GM12872 (cell line): ENCODE data around the gene NTM.

Experiments used
- TF ChIP-seq, protein P1 (sequence below): IDR thresholded peaks from 3 replicates; pipeline ENCODE4 v1.5.1; 2011; ENCODE audit warnings: low read depth, mild to moderate bottlenecking, low read length, moderate library complexity; ENCODE audit not compliant: insufficient read depth

NTM gene

DNA sequence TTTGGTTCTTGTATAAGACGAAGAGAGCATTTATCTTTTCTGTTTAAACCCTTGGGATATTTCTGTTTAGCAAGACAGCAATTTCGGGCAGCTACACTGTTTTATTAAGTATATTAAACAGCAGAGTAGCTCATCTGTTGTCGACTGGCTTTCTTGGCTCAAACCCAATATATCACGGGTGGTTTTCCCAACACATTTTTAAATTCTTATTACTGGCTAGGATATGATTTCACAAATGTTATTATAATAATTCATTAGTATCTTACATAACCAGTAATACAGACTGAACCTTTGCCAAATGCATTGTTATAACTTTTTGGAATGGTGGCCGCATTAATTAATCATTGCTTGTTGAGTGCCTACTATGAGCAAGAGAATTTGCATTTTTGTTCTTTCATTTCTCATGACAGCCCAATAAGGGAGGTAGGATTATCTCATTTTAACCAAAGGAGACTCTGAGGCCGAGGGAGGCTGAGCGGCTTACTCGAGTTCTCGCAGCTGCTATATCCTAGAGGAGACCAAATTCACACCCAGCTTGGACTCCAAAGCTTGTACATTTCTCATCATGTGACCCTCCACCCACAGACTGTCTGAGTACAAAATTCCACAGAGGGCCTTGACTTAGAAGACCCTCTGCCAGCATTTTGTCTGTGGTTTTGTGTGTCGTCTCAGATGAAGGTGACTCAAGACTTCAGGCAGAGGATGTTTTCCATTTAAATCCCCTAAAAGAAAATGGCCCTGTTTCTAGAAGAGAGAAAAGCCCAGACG lies 304.9 kb downstream of the NTM start:
- TF ChIP-seq, protein P1, sequence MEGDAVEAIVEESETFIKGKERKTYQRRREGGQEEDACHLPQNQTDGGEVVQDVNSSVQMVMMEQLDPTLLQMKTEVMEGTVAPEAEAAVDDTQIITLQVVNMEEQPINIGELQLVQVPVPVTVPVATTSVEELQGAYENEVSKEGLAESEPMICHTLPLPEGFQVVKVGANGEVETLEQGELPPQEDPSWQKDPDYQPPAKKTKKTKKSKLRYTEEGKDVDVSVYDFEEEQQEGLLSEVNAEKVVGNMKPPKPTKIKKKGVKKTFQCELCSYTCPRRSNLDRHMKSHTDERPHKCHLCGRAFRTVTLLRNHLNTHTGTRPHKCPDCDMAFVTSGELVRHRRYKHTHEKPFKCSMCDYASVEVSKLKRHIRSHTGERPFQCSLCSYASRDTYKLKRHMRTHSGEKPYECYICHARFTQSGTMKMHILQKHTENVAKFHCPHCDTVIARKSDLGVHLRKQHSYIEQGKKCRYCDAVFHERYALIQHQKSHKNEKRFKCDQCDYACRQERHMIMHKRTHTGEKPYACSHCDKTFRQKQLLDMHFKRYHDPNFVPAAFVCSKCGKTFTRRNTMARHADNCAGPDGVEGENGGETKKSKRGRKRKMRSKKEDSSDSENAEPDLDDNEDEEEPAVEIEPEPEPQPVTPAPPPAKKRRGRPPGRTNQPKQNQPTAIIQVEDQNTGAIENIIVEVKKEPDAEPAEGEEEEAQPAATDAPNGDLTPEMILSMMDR, result no peak

DNA sequence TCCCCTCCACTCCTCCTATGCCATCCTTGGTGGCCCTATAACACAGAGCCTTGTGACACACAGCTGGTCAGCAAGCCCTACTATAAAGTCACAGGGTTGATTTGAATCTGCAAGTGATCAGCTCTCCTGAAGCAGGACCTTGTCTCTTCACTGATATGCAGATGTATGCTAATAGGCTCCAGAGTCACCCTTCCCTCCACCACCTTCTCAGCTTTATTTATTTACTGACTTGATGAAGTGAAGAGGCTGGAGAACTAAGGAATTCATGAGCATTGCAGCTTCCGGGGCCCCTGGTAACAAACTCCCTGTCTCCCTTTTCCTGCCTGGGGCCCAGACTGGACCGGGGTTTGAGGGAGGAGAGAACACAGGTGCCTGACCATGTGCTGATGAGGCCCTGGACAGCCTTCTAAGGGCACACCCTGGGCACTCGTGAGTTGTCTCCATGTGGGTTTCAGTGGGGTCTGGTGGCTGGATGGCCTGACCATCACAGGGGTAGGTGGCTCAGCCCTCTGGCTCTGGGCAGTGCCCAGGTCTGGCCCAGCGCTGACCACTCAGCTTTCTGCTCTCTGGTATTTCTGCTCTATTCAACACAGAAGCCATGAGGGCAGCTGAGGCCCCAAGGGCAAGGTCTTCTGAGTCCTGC lies 307.5 kb downstream of the NTM start:
- TF ChIP-seq, protein P1, result no peak

DNA sequence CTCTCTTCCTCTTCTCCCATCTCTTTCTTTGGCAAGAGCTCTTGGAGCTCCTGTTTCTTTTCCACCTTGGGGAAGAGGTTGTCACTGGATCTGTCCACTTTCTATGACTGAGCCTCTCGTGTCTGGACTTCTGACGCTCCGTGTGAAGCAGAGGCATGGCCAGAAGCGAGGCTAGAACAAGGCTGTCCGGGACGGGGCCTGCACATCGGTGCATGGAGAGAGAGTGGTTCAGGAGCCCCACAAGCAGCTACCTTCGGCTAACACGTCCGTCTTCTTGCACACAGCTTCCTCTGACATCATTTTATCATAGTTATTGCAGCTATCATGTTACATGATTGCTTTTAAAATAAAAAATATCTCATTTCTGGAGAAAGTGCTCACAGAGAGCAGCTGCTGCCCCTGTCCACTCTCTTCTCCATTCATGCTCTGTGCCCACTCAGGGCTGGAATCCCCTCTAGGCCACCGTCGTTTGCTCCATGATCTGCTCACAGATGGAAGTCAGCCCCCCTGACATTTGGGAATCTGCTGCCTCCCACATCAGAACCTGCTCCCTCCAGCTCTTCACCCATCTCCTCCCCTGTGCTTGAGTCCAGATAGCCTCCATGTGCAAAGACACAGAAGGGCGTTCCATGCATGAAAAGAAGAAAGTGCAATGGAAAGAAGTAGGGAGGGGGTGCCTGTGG lies 308.4 kb downstream of the NTM start:
- TF ChIP-seq, protein P1, result no peak

DNA sequence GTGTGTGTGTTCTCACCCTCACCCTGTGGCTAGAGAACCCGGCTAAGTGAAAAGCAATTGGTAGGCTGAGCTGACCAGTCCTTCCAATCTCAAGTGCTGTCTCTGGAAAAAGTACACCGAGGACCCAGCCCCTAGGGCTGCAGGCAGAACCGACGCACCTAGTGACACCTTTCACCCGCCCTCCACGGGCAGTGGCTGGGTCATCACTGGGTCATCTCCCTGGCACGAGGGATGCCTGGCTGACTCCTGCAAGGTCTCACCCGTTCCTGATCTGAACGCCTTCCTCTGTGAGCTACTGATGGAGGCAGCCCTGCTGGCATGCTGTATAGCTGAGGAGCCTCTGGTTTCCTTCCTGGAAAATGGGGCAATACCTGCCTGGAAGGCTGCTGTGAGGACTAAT lies 311.5 kb downstream of the NTM start:
- TF ChIP-seq, protein P1, result no peak

DNA sequence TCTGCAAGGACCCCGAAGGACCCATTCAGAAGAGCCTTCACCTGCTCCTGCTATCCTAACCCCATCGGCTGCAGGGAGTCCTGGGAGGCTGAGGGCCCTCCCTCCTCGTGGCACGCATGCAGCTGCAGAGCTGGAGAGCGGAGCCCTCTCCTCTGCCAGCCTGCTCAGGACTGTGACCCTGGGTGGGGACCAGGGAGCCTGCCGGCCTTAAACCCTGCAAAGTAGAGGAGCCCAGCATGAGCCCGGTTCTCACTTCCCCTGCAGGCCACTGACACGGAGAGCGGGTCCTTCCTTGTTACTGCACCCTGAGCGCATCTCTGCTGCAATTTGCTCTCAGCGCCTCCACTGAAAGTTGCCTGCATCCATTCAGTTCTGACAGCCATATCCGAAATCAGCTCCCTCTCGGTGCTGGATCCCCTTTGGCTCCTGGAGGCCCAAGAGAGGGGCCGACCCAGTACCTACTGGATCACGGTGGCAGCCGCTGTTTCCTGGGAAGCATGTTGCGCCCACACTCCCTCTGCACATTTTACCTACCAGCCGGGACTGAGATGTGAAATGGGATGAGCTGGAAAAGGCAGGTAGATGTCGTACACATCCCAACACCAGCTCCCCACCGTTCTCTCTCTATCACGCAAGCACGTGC lies 312.1 kb downstream of the NTM start:
- TF ChIP-seq, protein P1, result no peak

DNA sequence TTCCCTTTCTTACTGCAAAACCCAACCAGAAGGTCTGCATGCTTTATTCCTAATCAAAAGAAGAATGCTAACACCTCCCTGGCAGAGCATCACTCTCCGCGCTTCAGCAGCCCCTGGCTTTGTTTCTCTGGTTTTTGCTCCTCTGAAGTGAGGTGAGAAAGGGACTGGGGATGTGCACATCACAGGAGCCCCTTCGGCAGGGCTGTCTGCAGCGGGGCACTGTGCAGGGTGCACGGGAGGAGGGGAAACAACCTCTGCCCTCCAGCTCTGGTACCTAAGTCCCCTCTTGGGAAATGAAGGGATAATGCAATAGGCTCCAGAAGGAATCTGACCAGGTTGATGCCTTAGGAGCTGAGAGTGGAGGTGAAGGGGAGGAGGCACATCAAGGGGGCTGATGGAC lies 312.7 kb downstream of the NTM start:
- TF ChIP-seq, protein P1, result no peak

DNA sequence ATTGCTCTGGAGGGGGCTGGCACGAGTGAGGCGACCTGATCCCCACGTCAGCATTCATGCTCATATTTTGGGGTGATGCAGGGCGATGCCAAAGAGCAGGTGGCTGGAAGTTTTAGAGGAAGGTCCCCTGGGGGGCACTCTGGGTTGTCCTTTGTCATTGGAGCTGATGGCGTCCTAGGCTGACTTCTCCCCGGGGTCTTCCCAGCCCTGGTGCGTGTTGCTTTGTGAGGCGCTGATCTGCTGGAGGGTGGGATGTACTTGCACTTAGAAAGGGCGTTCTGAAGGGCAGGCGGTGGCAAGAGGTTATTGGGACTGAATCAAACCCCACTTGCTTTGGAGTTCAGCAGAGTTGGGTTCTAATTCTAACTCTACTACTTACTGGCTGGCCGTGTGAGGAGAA lies 313.3 kb downstream of the NTM start:
- TF ChIP-seq, protein P1, result no peak
